Progenitor cell of endocrine pancreas (in vitro differentiated cells): Measurements from ENCODE around the gene ERCC1. TPM values are rescaled to one million over a fixed set of nuclear protein-coding genes. Genes with fewer than 3 reads are reported as not detected.

Experiments
- DNase-seq: peaks from one replicate; pipeline ENCODE4 v3.0.0; 2021; ENCODE audit warnings: low spot score; ENCODE audit not compliant: unreplicated experiment
- H3K27ac Mint-ChIP-seq: 2 replicates; pipeline ENCODE4 v1.8.0; 2021; ENCODE audit warnings: mild to moderate bottlenecking, moderate library complexity, mixed read lengths
- H3K27me3 Mint-ChIP-seq: 2 replicates; pipeline ENCODE4 v1.8.0; 2021; ENCODE audit warnings: mixed read lengths
- H3K36me3 Mint-ChIP-seq: 2 replicates; pipeline ENCODE4 v1.8.0; 2022; ENCODE audit warnings: mixed read lengths; ENCODE audit not compliant: insufficient read depth
- H3K4me1 Mint-ChIP-seq: 2 replicates; pipeline ENCODE4 v1.8.0; 2021; ENCODE audit warnings: low read depth, mixed read lengths
- H3K4me3 Mint-ChIP-seq: 2 replicates; pipeline ENCODE4 v1.8.0; 2021; ENCODE audit warnings: low read depth, mild to moderate bottlenecking, moderate library complexity, mixed read lengths
- H3K9me3 Mint-ChIP-seq: 2 replicates; pipeline ENCODE4 v1.8.0; 2021; ENCODE audit warnings: low read depth, mixed read lengths
- total RNA-seq: library from RNA; stranded (reverse); gene quantifications from 2 replicates; pipeline ENCODE4 v1.2.1, GENCODE V29; 2021
- TF ChIP-seq, protein P1 (sequence below): fragments of 200-600 bp; sonication (generic); IDR thresholded peaks from one replicate; pipeline ENCODE4 v1.5.0; 2021; ENCODE audit warnings: antibody characterized with exemption, mild to moderate bottlenecking; ENCODE audit not compliant: unreplicated experiment

Gene ERCC1
- total RNA-seq, 1 donor from 2014 or later = 64.8 TPM

DNA sequence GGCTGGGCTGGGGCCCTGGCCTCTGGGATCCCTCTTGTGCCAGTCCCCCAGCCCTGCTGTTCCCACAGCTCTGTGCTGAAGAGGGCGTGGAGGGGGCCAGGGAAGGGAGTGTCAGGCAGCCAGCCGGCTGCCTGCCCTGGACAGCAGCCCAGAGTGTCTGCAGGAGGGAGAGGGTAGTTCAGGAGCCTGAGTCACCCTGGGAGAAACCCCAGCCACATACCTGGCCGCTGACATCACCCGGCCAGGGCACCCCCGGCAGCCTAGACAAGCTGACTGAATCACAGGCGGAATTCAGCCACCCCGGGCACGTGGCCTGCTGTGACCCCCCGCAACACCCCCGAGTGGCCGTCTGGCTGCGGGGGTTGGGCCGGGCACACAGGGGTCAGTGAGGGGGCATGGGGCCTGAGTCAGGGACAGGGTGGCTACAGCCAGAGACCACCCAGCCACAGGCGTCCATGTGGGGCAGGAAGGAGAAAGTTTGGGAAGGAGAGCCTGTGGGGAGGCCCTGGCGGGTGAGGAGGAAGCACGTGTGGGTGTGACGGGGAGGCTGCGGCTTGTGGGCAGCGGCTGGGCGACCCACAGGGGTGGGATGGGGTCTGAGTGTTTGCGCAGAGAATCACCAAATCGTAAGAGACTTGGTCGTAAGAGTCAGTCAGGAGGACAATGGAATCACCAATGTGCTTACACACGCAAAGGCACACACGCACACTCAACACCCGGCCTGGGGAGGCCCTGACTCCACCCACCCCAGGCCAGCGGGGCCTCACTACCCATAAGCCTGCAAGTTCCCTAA is 32.2 kb upstream of the ERCC1 start:
- Mint-ChIP-seq H3K4me3 (peak overlapping the region; percentile 44), H3K27me3 (no peaks in the 10 kb centered on the region), H3K9me3 (no peaks in the 10 kb centered on the region), H3K36me3 (no peaks in the 10 kb centered on the region), H3K4me1 (peaks cover 22% of the 10 kb centered on the region), H3K27ac (peak overlapping the region; percentile 99)
- DNase-seq = peak; percentile 75
- TF ChIP-seq, protein P1, sequence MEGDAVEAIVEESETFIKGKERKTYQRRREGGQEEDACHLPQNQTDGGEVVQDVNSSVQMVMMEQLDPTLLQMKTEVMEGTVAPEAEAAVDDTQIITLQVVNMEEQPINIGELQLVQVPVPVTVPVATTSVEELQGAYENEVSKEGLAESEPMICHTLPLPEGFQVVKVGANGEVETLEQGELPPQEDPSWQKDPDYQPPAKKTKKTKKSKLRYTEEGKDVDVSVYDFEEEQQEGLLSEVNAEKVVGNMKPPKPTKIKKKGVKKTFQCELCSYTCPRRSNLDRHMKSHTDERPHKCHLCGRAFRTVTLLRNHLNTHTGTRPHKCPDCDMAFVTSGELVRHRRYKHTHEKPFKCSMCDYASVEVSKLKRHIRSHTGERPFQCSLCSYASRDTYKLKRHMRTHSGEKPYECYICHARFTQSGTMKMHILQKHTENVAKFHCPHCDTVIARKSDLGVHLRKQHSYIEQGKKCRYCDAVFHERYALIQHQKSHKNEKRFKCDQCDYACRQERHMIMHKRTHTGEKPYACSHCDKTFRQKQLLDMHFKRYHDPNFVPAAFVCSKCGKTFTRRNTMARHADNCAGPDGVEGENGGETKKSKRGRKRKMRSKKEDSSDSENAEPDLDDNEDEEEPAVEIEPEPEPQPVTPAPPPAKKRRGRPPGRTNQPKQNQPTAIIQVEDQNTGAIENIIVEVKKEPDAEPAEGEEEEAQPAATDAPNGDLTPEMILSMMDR = no peak

GRCh38 chr19:45451850-45452387 is 28.2 kb upstream of the ERCC1 start:
- no peak for DNase-seq
- Mint-ChIP-seq H3K9me3 (no peaks in the 10 kb centered on the region), H3K4me1 (peaks cover 36% of the 10 kb centered on the region), H3K36me3 (no peaks in the 10 kb centered on the region), H3K27me3 (no peaks in the 10 kb centered on the region), H3K4me3 (peak overlapping the region; percentile 79), H3K27ac (peak overlapping the region; percentile 96)
- TF ChIP-seq, protein P1 = no peak

GRCh38 chr19:45451131-45451849 is 27.6 kb upstream of the ERCC1 start:
- TF ChIP-seq, protein P1 = no peak
- H3K4me3 Mint-ChIP-seq = peak overlapping the region; percentile 79
- H3K27ac Mint-ChIP-seq = peak overlapping the region; percentile 96
- no peaks in the 10 kb centered on the region for H3K9me3 Mint-ChIP-seq
- DNase-seq = no peak
- no peaks in the 10 kb centered on the region for H3K27me3 Mint-ChIP-seq
- H3K4me1 Mint-ChIP-seq = peaks cover 36% of the 10 kb centered on the region
- no peaks in the 10 kb centered on the region for H3K36me3 Mint-ChIP-seq

- no peaks in the 10 kb centered on the region for H3K27me3 Mint-ChIP-seq
- no peak for DNase-seq
- H3K36me3 Mint-ChIP-seq = no peaks in the 10 kb centered on the region
- H3K27ac Mint-ChIP-seq = peak overlapping the region; percentile 99
- peaks cover 29% of the 10 kb centered on the region for H3K4me1 Mint-ChIP-seq
- TF ChIP-seq, protein P1 = no peak
- no peaks in the 10 kb centered on the region for H3K9me3 Mint-ChIP-seq
- H3K4me3 Mint-ChIP-seq = peak overlapping the region; percentile 95
These were observed 26.3 kb upstream of the ERCC1 start for GRCh38 chr19:45450012-45450333.

- H3K36me3 Mint-ChIP-seq = no peaks in the 10 kb centered on the region
These were observed 25.2 kb upstream of the ERCC1 start for GRCh38 chr19:45448887-45449299.

More at GRCh38 chr19:45448887-45449299, 25.2 kb upstream of the ERCC1 start:
- no peaks in the 10 kb centered on the region for H3K27me3 Mint-ChIP-seq
- H3K4me1 Mint-ChIP-seq = peaks cover 32% of the 10 kb centered on the region
- H3K27ac Mint-ChIP-seq = peak overlapping the region; percentile 80
- no peaks in the 10 kb centered on the region for H3K9me3 Mint-ChIP-seq
- H3K4me3 Mint-ChIP-seq = peak overlapping the region; percentile 40
- no peak for DNase-seq
- TF ChIP-seq, protein P1 = no peak
